ENCODE measurements around the gene ZNF423.

- no peak for TF ChIP-seq POLR2AphosphoS5 (IDR thresholded peaks at IDR 0.05)
- no peak for TF ChIP-seq TAF1 (IDR thresholded peaks at IDR 0.05; ENCODE audit: low read depth)
These were observed 331.0 kb downstream of the ZNF423 start for GRCh38 chr16:49524947-49525315.
